IMR-90 (cell line): ENCODE data around the gene PSMD8.

Experiments used
- BHLHE40 ChIP-seq: fragments of 150-350 bp; IDR thresholded peaks from 2 replicates; pipeline ENCODE4 v1.6.1; 2016; ENCODE audit warnings: mild to moderate bottlenecking, low read depth, low read length
- CHD1 ChIP-seq: IDR thresholded peaks from 2 replicates; pipeline ENCODE4 v1.6.1; 2012; ENCODE audit warnings: low read depth, low read length, improper control_type of control experiment
- MAFK ChIP-seq: IDR thresholded peaks from 2 replicates; pipeline ENCODE4 v1.6.1; 2012; ENCODE audit warnings: low read depth, low read length, improper control_type of control experiment
- MAZ ChIP-seq: IDR thresholded peaks from 2 replicates; pipeline ENCODE4 v1.6.1; 2012; ENCODE audit warnings: low read depth, mild to moderate bottlenecking, low read length, improper control_type of control experiment, moderate library complexity, borderline replicate concordance
- POLR2A ChIP-seq: IDR thresholded peaks from 2 replicates; pipeline ENCODE4 v1.6.1; 2012; ENCODE audit warnings: mild to moderate bottlenecking, low read depth, low read length
- RAD21 ChIP-seq: IDR thresholded peaks from 2 replicates; pipeline ENCODE4 v1.6.1; 2012; ENCODE audit warnings: low read length, improper control_type of control experiment
- RFX5 ChIP-seq: IDR thresholded peaks from 2 replicates; pipeline ENCODE4 v1.8.0; 2012; ENCODE audit warnings: low read depth, mild to moderate bottlenecking, low read length, moderate library complexity
- SMC3 ChIP-seq: fragments of 150-350 bp; IDR thresholded peaks from 2 replicates; pipeline ENCODE4 v1.6.1; 2016; ENCODE audit warnings: low read depth, mild to moderate bottlenecking, antibody characterized with exemption, low read length, moderate library complexity
- TF ChIP-seq, protein P1 (sequence below): conservative IDR thresholded peaks from 2 replicates; pipeline ENCODE4 v1.5.1; 2012; ENCODE audit warnings: mild to moderate bottlenecking, low read depth, low read length, improper control_type of control experiment

DNA sequence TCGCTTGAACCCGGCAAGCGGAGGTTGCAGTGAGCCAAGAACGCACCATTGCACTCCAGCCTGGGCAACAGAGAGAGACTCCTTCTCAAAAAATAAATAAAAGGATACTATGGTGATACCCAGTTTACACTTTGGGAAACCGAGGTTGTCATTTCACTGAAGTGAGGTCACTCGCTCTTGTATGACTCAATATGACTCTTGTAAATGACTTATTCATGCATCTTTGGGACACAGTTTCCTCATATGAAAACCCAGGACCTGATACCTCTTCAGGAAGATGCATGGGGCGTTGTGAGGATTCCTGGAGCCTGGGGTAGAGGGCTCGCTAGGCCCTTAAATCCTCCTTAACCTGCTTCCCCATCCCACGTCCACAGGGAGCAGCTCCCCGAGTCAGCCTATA is 4.5 kb downstream of the PSMD8 start:
- TF ChIP-seq RAD21, result no peak
- no peak for TF ChIP-seq POLR2A
- TF ChIP-seq, protein P1, sequence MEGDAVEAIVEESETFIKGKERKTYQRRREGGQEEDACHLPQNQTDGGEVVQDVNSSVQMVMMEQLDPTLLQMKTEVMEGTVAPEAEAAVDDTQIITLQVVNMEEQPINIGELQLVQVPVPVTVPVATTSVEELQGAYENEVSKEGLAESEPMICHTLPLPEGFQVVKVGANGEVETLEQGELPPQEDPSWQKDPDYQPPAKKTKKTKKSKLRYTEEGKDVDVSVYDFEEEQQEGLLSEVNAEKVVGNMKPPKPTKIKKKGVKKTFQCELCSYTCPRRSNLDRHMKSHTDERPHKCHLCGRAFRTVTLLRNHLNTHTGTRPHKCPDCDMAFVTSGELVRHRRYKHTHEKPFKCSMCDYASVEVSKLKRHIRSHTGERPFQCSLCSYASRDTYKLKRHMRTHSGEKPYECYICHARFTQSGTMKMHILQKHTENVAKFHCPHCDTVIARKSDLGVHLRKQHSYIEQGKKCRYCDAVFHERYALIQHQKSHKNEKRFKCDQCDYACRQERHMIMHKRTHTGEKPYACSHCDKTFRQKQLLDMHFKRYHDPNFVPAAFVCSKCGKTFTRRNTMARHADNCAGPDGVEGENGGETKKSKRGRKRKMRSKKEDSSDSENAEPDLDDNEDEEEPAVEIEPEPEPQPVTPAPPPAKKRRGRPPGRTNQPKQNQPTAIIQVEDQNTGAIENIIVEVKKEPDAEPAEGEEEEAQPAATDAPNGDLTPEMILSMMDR, result no peak
- no peak for TF ChIP-seq BHLHE40
- no peak for TF ChIP-seq SMC3
- no peak for TF ChIP-seq RFX5
- no peak for TF ChIP-seq CHD1
- TF ChIP-seq MAFK, result no peak
- TF ChIP-seq MAZ, result no peak
